ENCODE results near the gene ELOVL1.

The ELOVL1 gene

GRCh38 chr1:43322506-43322905 is 45.3 kb downstream of the ELOVL1 start:
- DNase-seq: no peak

- no peak for DNase-seq
Measured at GRCh38 chr1:43321331-43321891, 46.4 kb downstream of the ELOVL1 start.

DNA sequence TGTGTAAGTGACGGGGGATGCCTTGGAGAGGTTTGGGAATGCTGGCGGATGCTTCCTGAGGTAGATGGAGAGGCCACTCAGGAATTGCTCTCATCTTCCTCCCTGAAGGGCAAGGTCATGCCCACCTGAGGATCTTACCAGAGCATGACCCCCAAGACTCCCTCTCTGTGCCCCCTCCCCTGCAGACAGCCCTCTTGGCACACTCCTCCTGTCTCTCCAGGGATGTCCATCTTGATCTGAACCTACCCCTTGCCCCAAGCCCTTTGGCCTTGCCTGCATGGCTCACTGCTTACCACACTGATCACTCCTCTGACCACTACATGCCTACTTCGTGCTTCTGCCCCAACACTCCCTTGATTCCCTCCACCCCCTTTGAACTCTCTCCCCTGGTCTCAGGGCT is 48.0 kb downstream of the ELOVL1 start:
- no peak for DNase-seq

GRCh38 chr1:43319288-43319687 is 48.5 kb downstream of the ELOVL1 start:
- no peak for DNase-seq

- no peak for DNase-seq
Measured at GRCh38 chr1:43318831-43319230, 49.0 kb downstream of the ELOVL1 start.

- DNase-seq: no peak
Measured at GRCh38 chr1:43317817-43318471, 49.9 kb downstream of the ELOVL1 start.

GRCh38 chr1:43316738-43317520 is 50.9 kb downstream of the ELOVL1 start:
- DNase-seq: no peak

DNA sequence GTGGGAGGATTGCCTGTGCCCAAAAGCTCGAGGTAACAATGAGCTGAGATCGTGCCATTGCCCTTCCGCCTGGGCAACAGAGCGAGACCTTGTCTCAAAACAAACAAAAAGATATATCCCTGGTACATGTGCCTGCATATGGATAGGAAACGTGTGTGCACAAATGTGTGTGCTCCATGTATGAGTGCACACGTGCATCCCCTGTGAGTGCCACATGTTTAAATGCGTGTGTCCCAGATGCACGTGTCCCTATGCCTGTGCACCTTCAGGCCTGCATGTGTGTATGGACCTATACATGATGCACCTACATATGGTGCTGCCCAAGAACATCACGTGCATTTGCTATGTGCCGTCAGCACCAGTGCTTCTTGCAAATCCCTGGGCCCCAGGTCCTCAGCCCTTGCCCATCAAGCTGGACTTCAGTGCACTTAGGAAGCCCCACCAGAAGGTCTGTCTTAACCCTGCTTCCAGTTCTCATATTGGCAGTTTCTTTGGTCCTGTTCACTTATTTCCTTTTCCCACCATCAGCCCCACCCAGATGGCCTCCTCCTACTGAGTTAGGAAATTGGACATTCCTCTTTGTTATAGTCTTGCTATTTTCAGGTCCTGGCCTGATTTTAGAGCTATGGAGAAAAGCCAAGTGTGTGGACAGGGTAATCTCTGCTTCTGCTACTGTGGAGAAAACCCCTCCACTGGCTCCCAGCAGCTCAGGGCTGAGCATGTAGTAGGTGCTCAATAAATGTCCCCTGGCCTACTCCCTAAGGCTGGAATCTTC is 51.7 kb downstream of the ELOVL1 start:
- no peak for DNase-seq

- no peak for DNase-seq
Measured at GRCh38 chr1:43315481-43315880, 52.3 kb downstream of the ELOVL1 start.

DNA sequence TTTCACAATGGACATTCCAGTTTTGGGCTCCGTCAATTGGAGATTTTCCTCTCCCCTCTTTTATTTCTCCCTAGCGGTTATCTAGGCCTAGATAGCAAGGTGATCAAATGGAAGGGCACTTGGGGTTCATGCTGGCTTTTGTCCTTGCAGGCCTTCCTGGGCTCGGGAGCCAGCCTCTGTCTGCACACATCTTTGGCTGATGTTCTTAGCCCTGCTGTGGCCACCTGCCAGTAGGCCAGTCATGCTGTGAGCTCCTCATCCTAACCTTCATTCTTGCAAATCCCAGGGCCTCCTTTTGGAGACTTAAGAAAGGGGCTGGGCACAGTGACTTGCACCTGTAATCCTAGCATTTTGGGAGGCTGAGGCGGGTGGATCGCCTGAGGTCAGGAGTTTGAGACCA is 53.6 kb downstream of the ELOVL1 start:
- DNase-seq: no peak

DNA sequence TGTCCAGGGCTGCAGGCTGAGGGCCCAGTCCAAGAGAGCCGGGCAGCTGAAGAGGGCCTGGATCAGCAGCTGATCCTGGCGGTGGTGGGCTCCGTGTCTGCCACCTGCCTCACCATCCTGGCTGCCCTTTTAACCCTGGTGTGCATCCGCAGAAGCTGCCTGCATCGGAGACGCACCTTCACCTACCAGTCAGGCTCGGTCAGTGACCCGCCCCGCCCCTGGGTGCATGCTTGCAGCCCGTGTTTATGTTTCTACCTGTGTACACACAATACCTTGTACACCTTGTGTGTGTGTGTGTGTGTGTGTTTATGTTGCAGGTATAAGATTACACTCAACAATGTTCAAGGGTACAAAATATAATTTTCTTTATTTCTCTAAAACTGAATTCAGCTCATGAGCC is 54.0 kb downstream of the ELOVL1 start:
- DNase-seq: no peak

Data from CD4-positive, alpha-beta T cell treated with Interferon alpha-2 for 1 hour (primary cell).